GM20431 (cell line): Measurements from ENCODE around the gene CSH2.
"Not testable (repeated sequence)": the region's sequence is repeated elsewhere in the genome, so short reads cannot be mapped to it uniquely, and the experiment has no call there.

Source experiments
- in situ Hi-C: fragments of 300-500 bp; cut with MseI, MboI; formaldehyde crosslinking; loops from one replicate; pipeline ENCODE4 v1.15.0; 2020; ENCODE audit warnings: low sequenced_read_pairs; ENCODE audit not compliant: unreplicated experiment

Gene CSH2

GRCh38 chr17:63901971-63902370 lies 28.5 kb upstream of the CSH2 start:
- in situ Hi-C loops: loop anchor here (25.0 kb wide), 1 partner anchor 360 kb away; the partner anchor contains the start of gene TEX2

- in situ Hi-C loops: not testable (repeated sequence)
These were observed 25.7 kb upstream of the CSH2 start for GRCh38 chr17:63898899-63899798.

- in situ Hi-C loops: not testable (repeated sequence)
These were observed 23.3 kb upstream of the CSH2 start, which contains the start of gene CSH1 for GRCh38 chr17:63896524-63897354. Gene CSH1 (minus strand): TSS chr17:63896574. CDS start chr17:63896511, 63 bp downstream.

- in situ Hi-C loops: not testable (repeated sequence)
These were observed 21.3 kb upstream of the CSH2 start for GRCh38 chr17:63894821-63895220.

GRCh38 chr17:63894021-63894420 lies 20.5 kb upstream of the CSH2 start:
- in situ Hi-C loops: not testable (repeated sequence)

GRCh38 chr17:63892316-63893037 lies 19.0 kb upstream of the CSH2 start:
- in situ Hi-C loops: not testable (repeated sequence)

GRCh38 chr17:63889026-63889848 lies 15.8 kb upstream of the CSH2 start:
- in situ Hi-C loops: not testable (repeated sequence)

- in situ Hi-C loops: not testable (repeated sequence)
These were observed 11.6 kb upstream of the CSH2 start for GRCh38 chr17:63885119-63885518.

GRCh38 chr17:63882626-63883126 lies 9.2 kb upstream of the CSH2 start:
- in situ Hi-C loops: not testable (repeated sequence)

- in situ Hi-C loops: no loop called here
These were observed 8.6 kb upstream of the CSH2 start, which contains the start of gene GH2 for GRCh38 chr17:63881935-63882601. Gene GH2 (minus strand): TSS chr17:63881944. CDS start chr17:63881801, 143 bp downstream.

GRCh38 chr17:63881337-63881736 lies 7.9 kb upstream of the CSH2 start:
- in situ Hi-C loops: not testable (repeated sequence)

GRCh38 chr17:63880706-63881105 lies 7.2 kb upstream of the CSH2 start:
- in situ Hi-C loops: no loop called here

GRCh38 chr17:63878413-63878812 lies 4.9 kb upstream of the CSH2 start:
- in situ Hi-C loops: not testable (repeated sequence)

- in situ Hi-C loops: not testable (repeated sequence)
These were observed 1.2 kb upstream of the CSH2 start for GRCh38 chr17:63874693-63875092.

GRCh38 chr17:63874061-63874626 lies 667 bp upstream of the CSH2 start:
- in situ Hi-C loops: not testable (repeated sequence)

GRCh38 chr17:63871646-63872365 lies 1.7 kb downstream of the CSH2 start:
- in situ Hi-C loops: not testable (repeated sequence)

- in situ Hi-C loops: not testable (repeated sequence)
These were observed 3.2 kb downstream of the CSH2 start for GRCh38 chr17:63870292-63870665.
